ENCODE results near the gene ALG1. TPM values are rescaled to one million over a fixed set of nuclear protein-coding genes. Genes with fewer than 3 reads are reported as not detected.
A peak's percentile ranks its signal among the peaks of the same experiment; 100 is the strongest.

The ALG1 gene
- total and polyA plus RNA-seq, 2 of the 13 experiments (the other 11 are each of a cell fraction or from before 2014, with no cell fraction given), result 43.3 to 75.6 TPM

- no peak for TF ChIP-seq SMARCC2 (IDR thresholded peaks at IDR 0.05)
- peak; percentile 99 for TF ChIP-seq ZNF687 (CRISPR knock-in tag; IDR thresholded peaks at IDR 0.05)
- peak; percentile 87; the same call in 1 of the 2 replicates for TF ChIP-seq MEF2D (CRISPR knock-in tag; IDR thresholded peaks at IDR 0.05)
- TF ChIP-seq TCF7L2 (IDR thresholded peaks at IDR 0.05; ENCODE audit: low read depth, low read length), result no peak
- no peak for TF ChIP-seq TERF1 (CRISPR knock-in tag; IDR thresholded peaks at IDR 0.05)
- TF ChIP-seq EED (CRISPR knock-in tag; IDR thresholded peaks at IDR 0.05), result peak; percentile 80; the same call in 1 of the 2 replicates
- no peak for TF ChIP-seq ZBTB8A (CRISPR knock-in tag; IDR thresholded peaks at IDR 0.05; ENCODE audit: borderline replicate concordance, low read depth)
- TF ChIP-seq ZNF678 (CRISPR knock-in tag; IDR thresholded peaks at IDR 0.05), result no peak
- no peak for TF ChIP-seq ZNF431 (CRISPR knock-in tag; IDR thresholded peaks at IDR 0.05; ENCODE audit: borderline replicate concordance, low read depth)
- TF ChIP-seq ZNF879 (CRISPR knock-in tag; IDR thresholded peaks at IDR 0.05), result peak; percentile 95
- TF ChIP-seq EHMT2 (IDR thresholded peaks at IDR 0.05; ENCODE audit: borderline replicate concordance, low read depth, low read length), result no peak
- TF ChIP-seq CBX5 (CRISPR knock-in tag; IDR thresholded peaks at IDR 0.05; ENCODE audit: borderline replicate concordance), result peak; percentile 93
- peak; percentile 22; the same call in 1 of the 2 replicates for TF ChIP-seq MATR3 (CRISPR knock-in tag; IDR thresholded peaks at IDR 0.05)
- TF ChIP-seq ZNF83 (CRISPR knock-in tag; IDR thresholded peaks at IDR 0.05; ENCODE audit: borderline replicate concordance), result peak; percentile 81; the same call in 1 of the 2 replicates
- peak; percentile 18 for TF ChIP-seq RBM22 (optimal IDR thresholded peaks at IDR 0.05; ENCODE audit: low read length)
- TF ChIP-seq CENPX (CRISPR knock-in tag; IDR thresholded peaks at IDR 0.05), result no peak
- no peak; the same call in 1 of the 2 replicates for TF ChIP-seq TSC22D2 (CRISPR knock-in tag; IDR thresholded peaks at IDR 0.05; ENCODE audit: borderline replicate concordance)
- TF ChIP-seq PRDM10 (CRISPR knock-in tag; IDR thresholded peaks at IDR 0.05; ENCODE audit: low read depth), result peak; percentile 37; the same call in 1 of the 2 replicates
- TF ChIP-seq ZNF383 (CRISPR knock-in tag; IDR thresholded peaks at IDR 0.05; ENCODE audit: borderline replicate concordance), result no peak
- TF ChIP-seq PTBP1 (IDR thresholded peaks at IDR 0.05; ENCODE audit: low read depth, low read length, poor library complexity, severe bottlenecking), result no peak
These were observed at the start of gene ALG1 (continued) for GRCh38 chr16:5071681-5072333.
